ENCODE results near the gene ASAP2. TPM values are rescaled to one million over a fixed set of nuclear protein-coding genes. Genes with fewer than 3 reads are reported as not detected.

Gene ASAP2
- total RNA-seq, 1 experiment from 2014 or later = 12.6 TPM

DNA sequence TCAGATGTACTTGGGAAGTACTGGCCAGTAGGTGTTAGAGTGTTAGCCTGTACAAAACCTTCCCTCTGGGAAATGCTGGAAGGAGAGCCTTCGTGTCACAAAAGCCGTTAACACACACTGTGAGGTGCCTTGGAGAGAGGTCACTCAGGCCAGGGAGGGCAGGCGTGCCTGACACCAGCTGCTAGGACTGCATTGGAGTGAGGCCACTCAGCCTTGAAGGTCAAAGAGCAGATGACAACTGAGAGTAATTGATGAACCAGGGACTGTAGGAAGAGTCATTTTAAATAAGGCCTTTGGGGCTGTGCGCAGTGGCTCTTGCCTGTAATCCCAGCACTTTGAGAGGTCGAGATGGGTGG, 45.4 kb downstream of the ASAP2 start:
- Histone ChIP-seq H3T11ph (ENCODE audit: low read length) (no peak overlapping the region), H3K27ac (ENCODE audit: insufficient read length, low read depth, low read length) (no peak overlapping the region), H3K23me2 (ENCODE audit: insufficient read length, low read depth, low read length, poor library complexity, severe bottlenecking) (no peaks in the 10 kb centered on the region), H3K4ac (ENCODE audit: low read depth, low read length) (no peak overlapping the region), H3K18ac (ENCODE audit: insufficient read length, low read depth, low read length) (no peak overlapping the region), H3K56ac (ENCODE audit: insufficient read length, low read depth, low read length) (no peak overlapping the region), H3K9ac (ENCODE audit: extremely low read depth, insufficient read length, low read length) (no peak overlapping the region), H2AK5ac (ENCODE audit: insufficient read length, low read length) (no peak overlapping the region), H2AFZ (ENCODE audit: low read length) (no peak overlapping the region), H2BK5ac (ENCODE audit: insufficient read length, low read length) (no peak overlapping the region), H3K79me2 (ENCODE audit: insufficient read depth, low read length) (0 out of 2 replicates have a peak, but pooled peaks cover 3% of the 10 kb centered on the region), H2BK12ac (ENCODE audit: insufficient read length, low read depth, low read length) (no peak overlapping the region), H2BK120ac (ENCODE audit: low read depth, low read length, poor library complexity, severe bottlenecking) (no peak overlapping the region), H3K9me3 (ENCODE audit: control insufficient read depth, low read depth, low read length) (no peaks in the 10 kb centered on the region), H3K79me1 (ENCODE audit: insufficient read depth, low read depth, low read length, poor library complexity, severe bottlenecking) (no peaks in the 10 kb centered on the region), H3K4me2 (ENCODE audit: insufficient read depth, insufficient read length, low read length) (no peak overlapping the region), H3K23ac (ENCODE audit: insufficient read length, low read depth, low read length) (no peak overlapping the region), H3K14ac (ENCODE audit: insufficient read depth, low read length) (no peak overlapping the region), H2BK15ac (ENCODE audit: low read depth, low read length) (no peak overlapping the region), H4K8ac (replicated peaks; ENCODE audit: insufficient read length, low read depth, low read length) (no peak overlapping the region), H3K4me1 (ENCODE audit: insufficient read depth, low read length) (no peaks in the 10 kb centered on the region), H4K91ac (ENCODE audit: insufficient read length, low read depth, low read length) (no peak overlapping the region), H4K5ac (ENCODE audit: insufficient read length, low read depth, low read length) (no peak overlapping the region), H4K20me1 (ENCODE audit: control insufficient read depth, insufficient read depth, insufficient read length) (no peaks in the 10 kb centered on the region), H2BK20ac (ENCODE audit: low read depth, low read length, poor library complexity, severe bottlenecking) (no peak overlapping the region), H3K27me3 (ENCODE audit: insufficient read depth, low read length) (no peaks in the 10 kb centered on the region)
- Mint-ChIP-seq H3K4me3 (no peak overlapping the region), H3K4me1 (peaks cover 37 to 40% of the 10 kb centered on the region in 2 experiments), H3K27ac (peak overlapping the region in 2 of 3 experiments; percentile 31 to 54; a peak in 3 of 7 replicates), H3K9me3 (no peaks in the 10 kb centered on the region), H3K27me3 (ENCODE audit: low read depth) (no peaks in the 10 kb centered on the region), H3K36me3 (ENCODE audit: insufficient read depth in 1 of 3, low read depth in 3 of 3) (peaks cover 0 to 8% (median 1%) of the 10 kb centered on the region in 3 experiments; a peak in 2 of 7 replicates)
- no peak for DNase-seq
- TF ChIP-seq, protein P1, sequence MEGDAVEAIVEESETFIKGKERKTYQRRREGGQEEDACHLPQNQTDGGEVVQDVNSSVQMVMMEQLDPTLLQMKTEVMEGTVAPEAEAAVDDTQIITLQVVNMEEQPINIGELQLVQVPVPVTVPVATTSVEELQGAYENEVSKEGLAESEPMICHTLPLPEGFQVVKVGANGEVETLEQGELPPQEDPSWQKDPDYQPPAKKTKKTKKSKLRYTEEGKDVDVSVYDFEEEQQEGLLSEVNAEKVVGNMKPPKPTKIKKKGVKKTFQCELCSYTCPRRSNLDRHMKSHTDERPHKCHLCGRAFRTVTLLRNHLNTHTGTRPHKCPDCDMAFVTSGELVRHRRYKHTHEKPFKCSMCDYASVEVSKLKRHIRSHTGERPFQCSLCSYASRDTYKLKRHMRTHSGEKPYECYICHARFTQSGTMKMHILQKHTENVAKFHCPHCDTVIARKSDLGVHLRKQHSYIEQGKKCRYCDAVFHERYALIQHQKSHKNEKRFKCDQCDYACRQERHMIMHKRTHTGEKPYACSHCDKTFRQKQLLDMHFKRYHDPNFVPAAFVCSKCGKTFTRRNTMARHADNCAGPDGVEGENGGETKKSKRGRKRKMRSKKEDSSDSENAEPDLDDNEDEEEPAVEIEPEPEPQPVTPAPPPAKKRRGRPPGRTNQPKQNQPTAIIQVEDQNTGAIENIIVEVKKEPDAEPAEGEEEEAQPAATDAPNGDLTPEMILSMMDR (conservative IDR thresholded peaks at IDR 0.05) = no peak
- WGBS (ENCODE audit: extremely low coverage, insufficient read length, low lambda C conversion rate) = no CpG with 5 or more reads among the region's 5 CpGs

All from H9 (cell line).